Keratinocyte (primary cell): Measurements from ENCODE around the gene NXPH3.

ENCODE experiments used
- CTCF ChIP-seq, 3 experiments: IDR thresholded peaks in 1 of 3; conservative IDR thresholded peaks in 1 of 3; optimal IDR thresholded peaks in 1 of 3; 2 replicates in 2 of 3; 3 replicates in 1 of 3; pipeline versions ENCODE3 to v1.5.1; 2011; ENCODE audit warnings: low read length in 3 of 3, mild to moderate bottlenecking in 3 of 3, moderate library complexity in 2 of 3, control low read depth in 1 of 3, inconsistent platforms in 1 of 3; ENCODE audit not compliant: insufficient read depth in 2 of 3; ENCODE audit errors: extremely low read depth in 1 of 3
- EZH2 ChIP-seq: IDR thresholded peaks from one replicate; pipeline ENCODE4 v1.6.1; 2012; ENCODE audit warnings: inconsistent platforms, mild to moderate bottlenecking, low read length, moderate library complexity

GRCh38 chr17:49582055-49582722, 6.5 kb downstream of the NXPH3 start:
- no peak for TF ChIP-seq CTCF (optimal IDR thresholded peaks at IDR 0.05 in 1 of 3, IDR thresholded peaks at IDR 0.05 in 1 of 3, conservative IDR thresholded peaks at IDR 0.05 in 1 of 3; ENCODE audit: extremely low read depth in 1 of 3, insufficient read depth in 2 of 3, low read length in 3 of 3)
- TF ChIP-seq EZH2: no peak
